NCI-H2227 treated with DMSO at 0.1 percent for 48 hours (cell line): Measurements from ENCODE around the gene HAND1.
A peak's percentile ranks its signal among the peaks of the same experiment; 100 is the strongest.

Experiments
- DNase-seq: peaks from one replicate; lab custom pipeline; 2025; lab: John Stamatoyannopoulos, UW

The HAND1 gene

DNA sequence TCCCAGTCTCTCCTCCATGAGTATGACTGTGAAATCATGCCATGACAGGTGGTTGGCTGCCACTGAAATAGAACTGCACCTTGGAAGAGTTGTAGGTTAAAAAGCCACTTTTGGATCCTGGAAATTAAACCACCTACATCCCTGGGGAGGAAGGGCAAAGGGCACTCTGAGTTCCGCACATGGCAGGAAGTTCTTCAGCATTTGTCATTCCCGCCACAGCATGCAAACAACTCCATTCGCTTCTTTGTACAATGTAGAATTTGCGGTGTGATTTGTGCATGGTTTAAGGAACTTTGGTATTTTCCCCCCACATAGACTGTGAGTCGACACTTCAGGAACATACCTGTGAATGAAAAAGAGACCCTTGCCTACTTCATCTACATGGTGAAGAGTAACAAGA lies 22.4 kb downstream of the HAND1 start:
- no peak for DNase-seq

DNA sequence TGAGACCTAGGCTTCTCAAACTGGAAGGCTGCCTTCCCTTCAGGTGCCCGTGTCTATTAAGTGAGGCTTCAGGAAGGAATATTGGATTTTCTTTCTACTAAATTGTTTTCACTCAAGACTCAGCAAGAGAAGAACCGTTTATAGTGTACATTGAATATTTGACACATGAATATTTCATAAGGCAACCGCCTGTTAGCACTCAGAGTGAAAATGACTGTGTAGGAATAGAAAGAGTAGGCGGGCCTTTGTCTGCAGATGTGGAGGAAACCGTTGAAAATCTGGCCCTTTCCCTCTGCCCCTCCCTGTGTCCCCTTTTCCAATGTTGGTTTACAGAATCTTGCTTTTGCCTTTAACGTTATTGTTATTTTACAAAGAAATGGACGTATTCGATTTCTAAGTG lies 26.1 kb downstream of the HAND1 start:
- DNase-seq = no peak

DNA sequence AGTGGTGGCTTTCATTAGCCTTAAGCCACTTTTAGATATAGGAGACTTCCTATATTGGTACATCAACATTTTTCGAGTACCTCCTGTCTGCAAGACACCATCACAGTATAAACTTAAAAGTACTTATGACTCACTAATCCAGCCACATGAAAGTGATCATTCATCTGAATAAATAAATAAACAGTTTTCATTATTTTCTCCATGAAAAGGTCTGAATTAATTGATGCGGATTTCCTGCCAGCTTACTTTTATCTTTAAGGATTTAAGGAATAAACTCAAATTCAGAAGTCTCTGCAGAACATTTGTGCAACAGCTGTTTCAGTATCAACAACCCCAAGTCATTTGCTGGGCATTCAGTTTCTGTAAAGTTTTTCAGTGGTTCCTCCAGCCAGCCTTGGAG lies 28.2 kb downstream of the HAND1 start:
- no peak for DNase-seq

DNA sequence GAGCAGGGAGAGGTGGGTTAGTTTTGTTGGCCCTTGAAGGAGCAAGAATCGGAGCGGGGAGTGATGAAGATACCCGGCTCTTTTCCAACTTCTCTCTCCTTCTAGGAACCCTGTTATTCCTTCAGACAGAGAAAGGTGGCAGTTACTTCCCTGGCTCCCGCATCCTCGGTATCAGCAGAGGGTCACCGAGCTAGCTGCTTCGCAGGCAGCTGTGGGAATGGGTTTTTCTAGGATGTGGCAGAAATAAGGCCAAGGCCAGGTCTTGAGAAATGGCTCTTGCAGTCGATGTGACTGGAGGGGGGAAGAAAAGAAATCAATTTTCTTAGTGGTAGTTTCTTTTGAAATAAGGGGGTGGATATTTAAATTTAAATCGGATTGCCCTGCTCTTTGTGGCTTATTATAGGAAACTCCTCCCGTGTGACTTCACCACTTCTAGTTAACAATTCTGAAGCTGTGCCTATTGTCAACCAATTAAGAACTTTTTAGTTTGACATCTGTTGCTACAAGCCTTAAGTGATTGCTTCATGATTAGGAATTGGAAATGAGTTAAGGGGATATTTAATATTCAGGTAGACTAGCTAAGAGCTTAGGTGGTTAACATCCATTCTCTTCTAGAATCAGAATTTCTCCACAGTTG lies 30.8 kb downstream of the HAND1 start:
- no peak for DNase-seq

DNA sequence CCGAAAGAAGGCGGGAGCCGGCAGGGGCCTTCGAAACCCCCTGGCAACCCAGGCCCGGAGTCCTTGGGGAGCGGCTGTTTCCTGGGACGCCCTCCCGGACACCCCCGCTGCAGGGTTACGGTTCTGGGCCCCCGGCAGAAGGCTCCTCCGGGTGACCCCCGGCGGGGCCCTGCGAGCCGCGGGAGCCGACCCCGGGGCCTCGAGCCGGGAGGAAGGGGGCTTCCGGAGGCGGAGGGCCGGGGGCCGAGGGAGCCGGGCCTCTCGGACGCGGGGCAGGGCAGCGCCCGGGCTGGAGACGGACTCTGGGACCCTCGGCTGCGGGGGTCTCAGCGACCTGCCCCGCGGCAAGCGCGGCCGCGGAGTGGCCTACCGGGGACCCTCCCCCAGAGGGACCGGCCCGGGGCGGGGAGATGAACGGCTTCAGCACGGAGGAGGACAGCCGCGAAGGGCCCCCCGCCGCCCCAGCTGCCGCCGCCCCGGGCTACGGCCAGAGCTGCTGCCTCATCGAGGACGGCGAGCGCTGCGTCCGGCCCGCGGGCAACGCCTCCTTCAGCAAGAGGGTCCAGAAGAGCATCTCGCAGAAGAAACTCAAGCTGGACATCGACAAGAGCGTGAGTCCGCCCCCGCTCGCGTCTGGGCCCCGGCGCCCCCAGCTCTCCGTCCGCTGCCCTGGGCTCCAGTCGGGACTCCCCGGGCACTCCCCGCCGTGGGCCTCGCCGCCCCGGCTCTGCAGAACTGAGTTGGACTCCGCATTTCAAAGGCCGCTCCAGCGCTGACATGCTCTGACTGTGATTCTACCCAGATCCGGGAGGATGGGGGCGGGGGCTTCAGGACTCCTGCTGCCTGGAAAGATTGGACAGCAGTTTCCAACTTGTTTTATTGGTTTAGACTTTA lies 31.6 kb downstream of the HAND1 start:
- DNase-seq = peak; percentile 43

DNA sequence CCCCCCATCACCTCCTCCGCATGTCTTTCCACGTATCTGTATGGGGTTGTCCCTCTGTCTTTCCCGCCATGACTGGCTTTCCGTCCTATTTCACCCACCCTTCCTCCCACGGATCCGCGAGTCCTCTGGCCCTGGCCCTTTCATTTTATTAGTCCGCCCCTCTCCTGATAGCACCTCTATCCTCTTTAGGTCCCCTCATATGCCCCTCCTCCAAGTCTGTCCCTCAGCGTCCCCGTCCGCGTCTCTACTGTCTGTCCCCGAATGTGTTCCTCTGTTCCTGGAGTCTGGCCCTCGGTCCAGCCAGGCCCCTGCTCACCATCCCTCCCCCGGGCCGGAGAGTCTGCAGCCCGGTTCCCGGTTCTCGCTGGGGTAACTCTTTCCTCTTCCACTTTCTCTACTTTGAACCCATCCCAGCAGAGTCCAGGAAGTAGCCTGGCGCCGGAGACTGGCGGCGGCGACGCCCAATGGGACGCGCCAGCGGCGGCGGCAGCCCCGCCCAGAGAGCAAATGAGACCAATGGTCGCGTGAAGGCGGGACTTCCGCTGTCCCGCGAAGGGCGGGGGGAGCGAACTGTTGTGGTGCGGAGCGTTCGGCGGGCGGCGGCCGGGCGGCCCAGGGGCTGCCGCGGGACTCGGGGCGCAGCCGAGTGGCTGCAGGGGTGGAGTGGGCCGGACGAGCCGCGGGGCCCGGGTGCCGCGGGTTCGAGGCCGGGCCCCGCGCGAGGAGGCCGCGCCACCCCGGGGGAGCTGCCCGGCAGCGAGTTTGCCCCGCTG lies 32.4 kb downstream of the HAND1 start, which contains the start of gene SAP30L:
Gene SAP30L (plus strand): TSS at position 576 of the 773 bp plus-strand sequence. CDS start 608 bp downstream, outside the sequence.
- DNase-seq = peak; percentile 82

DNA sequence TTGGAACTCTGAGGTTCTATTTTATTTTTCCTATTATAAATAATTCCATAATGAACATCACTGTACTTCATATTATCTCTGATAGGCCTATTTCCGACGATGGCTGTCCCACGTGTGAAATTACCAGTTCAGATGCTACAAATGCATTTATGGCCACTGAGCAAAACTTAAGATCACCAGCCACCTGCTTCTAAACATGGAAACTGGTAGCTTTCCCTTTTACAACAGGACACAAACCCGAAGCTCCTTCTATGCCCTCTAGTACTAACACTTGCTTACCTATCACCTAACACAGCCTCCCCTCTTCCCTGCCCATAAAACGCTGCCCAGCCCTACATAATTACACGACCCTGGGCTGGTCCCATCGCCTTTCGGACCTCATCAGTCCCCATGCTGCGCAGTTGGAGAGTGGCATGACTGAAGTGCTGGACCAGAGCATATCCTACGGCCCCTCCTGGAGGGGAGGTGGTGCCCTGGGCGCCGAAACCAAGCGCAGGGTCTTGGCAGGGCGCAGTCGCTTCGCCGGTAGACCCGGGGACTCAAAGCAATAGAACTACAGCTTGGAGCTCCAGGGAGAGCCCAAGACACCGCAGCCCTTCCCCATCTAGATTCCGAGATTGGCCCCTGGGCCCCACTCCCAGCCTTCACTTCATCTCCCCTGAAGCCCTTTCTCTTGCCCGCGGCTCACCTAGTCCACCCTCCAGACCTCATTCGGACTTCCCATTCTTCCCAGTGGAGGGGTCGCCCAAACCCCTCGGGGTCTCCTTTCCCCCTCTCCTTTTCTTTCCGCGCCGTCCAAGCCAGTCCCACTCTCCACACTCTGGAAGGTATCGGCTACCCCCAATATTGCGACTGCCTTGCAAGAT lies 33.2 kb downstream of the HAND1 start:
- no peak for DNase-seq

DNA sequence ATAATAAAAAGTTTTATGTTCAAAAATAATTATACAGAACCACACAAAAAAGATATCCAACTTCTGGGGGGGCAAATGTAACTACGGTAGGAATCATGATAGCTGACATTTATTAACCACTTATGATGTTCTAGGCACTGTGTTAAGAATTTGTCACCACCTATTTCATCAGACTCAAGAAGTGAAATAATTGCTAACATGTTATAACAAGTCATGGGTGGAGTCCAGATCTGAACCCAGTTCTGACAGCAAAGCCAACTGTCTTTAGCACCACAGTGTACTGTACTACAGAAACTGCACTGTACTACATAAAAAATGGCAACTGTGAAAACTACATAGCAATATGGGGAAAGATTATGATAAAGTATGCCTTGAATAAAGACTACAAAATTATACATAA lies 35.2 kb downstream of the HAND1 start:
- no peak for DNase-seq

DNA sequence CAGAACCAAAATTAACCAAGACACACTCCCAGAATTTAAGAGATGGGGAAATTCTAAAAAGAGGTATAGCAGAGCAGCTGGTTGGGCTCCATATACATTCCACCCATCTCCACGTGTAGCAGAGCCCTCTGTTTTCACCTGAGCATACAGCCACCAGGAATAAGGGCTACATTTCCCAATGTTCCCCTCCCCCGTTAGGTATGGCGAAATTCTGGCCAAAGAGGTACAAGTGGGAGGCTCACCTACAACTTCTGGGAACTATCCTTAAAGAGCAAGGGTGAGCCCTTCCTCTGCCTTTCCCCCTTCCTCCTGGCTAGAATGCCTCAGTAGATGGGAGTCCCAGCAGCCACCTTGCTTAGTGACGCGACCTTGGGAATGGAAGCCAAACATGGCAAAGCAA lies 37.5 kb downstream of the HAND1 start:
- no peak for DNase-seq

DNA sequence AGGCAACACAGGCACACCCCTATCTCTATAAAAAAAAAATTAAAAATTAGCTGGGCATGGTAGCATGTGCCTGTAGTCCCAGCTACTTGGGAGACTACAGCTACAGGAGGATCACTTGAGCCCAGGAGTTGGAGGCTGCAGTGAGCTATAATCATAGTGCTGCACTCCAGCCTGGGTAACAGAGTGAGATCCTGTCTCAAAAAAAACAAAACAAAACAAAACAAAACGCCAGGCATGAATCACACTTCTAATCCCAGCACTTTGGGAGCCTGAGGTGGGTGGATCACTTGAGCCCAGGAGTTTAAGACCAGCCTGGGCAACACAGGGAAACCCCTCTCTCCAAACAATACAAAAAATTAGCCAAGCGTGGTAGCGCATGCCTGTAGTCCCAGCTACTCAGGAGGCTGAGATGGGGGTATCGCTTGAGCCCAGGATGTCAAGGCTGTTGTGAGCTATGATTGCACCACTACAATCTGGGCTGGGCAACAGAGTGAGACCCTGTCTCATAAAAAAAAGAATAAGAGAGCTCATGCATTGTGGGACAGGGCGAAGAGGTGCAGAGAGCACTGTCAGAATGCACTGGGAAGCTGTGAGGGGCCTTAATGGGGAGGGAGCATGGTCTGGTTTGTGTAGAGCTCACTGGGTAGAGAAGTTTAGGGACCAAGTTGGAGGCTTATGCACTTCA lies 40.6 kb downstream of the HAND1 start:
- DNase-seq = no peak

DNA sequence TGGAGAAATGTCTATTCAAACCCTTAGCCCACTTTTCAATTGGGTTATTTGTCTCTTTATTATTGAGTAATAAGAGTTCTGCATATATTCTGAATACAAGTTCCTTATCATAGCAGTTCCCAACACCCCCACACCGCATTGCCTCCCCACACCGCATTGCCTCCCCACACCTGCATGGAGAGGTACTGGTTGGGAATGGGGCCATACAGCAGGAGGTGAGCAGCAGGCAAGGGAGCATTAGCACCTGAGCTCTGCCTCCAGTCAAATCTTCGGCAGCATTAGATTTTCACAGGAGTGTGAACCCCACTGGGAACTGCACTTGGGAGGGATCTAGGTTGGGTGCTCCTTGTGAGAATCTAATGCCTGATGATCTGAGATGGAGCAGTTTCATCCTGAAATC lies 42.8 kb downstream of the HAND1 start:
- DNase-seq = no peak

DNA sequence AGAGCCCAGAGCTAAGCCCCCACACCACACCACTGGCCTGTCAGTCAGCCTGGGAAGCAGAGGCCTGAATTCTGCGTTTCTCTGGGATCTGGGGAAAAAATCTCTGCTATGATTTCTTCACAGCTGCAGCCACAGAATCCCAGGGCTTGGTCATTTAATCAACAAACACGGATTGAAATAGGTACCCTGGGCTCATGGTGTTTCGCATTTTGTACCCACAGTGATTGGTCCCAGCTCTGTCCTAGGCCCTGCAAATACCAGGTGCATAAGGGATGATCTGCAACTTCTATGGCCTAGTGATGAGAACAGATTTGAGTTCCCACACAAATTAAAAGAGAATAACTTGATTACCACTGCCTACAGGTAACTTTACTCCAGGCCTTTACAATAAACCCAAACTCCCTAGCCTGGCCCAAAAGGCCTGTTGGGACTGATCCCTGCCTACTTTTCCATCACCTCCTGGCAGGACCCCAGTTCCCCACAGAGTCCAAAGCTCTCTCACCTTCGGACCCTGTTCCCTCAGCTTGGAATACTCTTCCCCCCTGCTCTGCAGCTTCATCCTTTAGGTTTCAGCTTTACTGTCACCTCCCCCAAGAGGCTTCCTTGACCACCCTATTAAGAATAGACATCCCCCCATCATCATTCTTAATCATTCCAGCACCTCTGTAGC lies 46.9 kb downstream of the HAND1 start:
- DNase-seq = no peak

DNA sequence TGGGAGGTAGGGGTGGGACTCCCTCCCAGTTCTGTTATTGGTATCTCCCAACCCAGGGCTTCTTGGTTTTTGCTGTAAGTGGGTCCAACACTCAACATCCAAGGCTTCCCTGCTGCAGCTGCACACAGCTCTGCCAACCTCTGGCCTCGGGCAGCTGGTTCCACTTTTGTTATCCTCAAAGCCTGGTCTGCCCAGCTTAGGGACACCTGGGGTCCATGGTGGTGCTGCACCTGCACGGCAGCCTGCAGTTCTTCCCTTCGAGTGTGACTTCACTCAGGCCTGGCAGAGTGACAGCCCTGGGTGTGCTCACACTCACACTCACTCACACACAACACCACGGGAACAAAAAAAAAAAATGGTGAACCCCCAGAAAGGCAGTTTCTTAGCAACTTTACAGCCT lies 47.6 kb downstream of the HAND1 start:
- no peak for DNase-seq

DNA sequence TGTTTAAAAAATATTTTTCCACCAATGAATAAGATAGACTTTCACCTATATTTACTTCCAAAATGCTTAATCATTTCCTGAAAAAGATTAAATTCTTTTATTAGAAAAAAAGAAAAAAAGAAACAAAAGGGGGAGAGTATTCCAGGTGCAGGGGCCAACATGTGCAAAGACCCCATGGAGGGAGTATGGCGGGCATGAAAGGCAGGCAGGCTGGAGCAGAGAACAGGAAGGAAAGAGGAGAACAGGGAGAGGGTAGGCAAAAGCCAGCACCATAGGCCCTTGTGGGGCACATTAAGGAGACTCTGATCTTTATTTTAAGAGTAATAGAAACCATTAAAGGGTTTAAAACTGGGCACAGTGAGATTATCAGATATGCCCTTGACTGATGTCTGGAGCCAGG lies 48.7 kb downstream of the HAND1 start:
- DNase-seq = no peak

DNA sequence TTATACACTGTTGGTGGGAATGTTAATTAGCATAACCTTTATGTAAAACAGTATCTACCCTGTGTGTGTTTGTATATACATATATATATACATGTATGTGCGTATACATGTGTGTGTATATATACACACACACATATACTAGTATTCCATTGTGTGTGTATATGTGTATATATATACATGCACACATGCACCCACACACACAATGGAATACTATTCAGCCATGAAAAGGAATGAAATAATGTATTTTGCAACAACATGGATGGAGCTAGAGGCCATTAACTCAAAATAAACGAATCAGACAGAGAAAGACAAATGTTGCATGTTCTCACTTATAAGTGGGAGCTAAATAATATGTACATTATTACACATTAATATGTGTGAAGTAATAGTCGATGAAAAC lies 49.8 kb downstream of the HAND1 start:
- DNase-seq = no peak
